Measurements from ENCODE around the gene BOC. TPM values are rescaled to one million over a fixed set of nuclear protein-coding genes. Genes with fewer than 3 reads are reported as not detected.

Gene BOC
- total and polyA plus RNA-seq, 2 of the 4 experiments (the other 2 are of a cell fraction) = 6.8 to 15.2 TPM

- Histone ChIP-seq H2BK20ac (ENCODE audit: low read depth, low read length) (no peak overlapping the region), H3K4me1 (ENCODE audit: control insufficient read depth, insufficient read depth, low read length) (peaks cover 18% of the 10 kb centered on the region), H3K27me3 (ENCODE audit: control insufficient read depth, insufficient read depth, low read length) (no peaks in the 10 kb centered on the region), H3K14ac (replicated peaks; ENCODE audit: low read depth, low read length) (no peak overlapping the region), H3K18ac (ENCODE audit: low read depth, low read length) (no peak overlapping the region), H4K20me1 (ENCODE audit: insufficient read depth, low read length) (no peaks in the 10 kb centered on the region), H4K8ac (ENCODE audit: low read depth in 2 of 2, low read length in 2 of 2) (no peak overlapping the region), H3K4me2 (ENCODE audit: low read depth, low read length) (no peak overlapping the region), H3K9ac (ENCODE audit: low read depth, low read length) (no peak overlapping the region), H3K23ac (ENCODE audit: low read depth, low read length) (no peak overlapping the region), H2BK5ac (ENCODE audit: low read depth, low read length, poor library complexity, severe bottlenecking) (no peak overlapping the region), H3K4me3 (ENCODE audit: insufficient read depth, low read depth, low read length) (no peak overlapping the region), H3K9me1 (ENCODE audit: insufficient read depth, low read length) (0 out of 2 replicates have a peak, but pooled peaks cover 7% of the 10 kb centered on the region), H2AK9ac (replicated peaks; ENCODE audit: low read depth, low read length, poor library complexity) (no peak overlapping the region), H2BK15ac (ENCODE audit: low read depth, low read length) (no peak overlapping the region), H4K91ac (ENCODE audit: insufficient read depth, low read depth, low read length) (no peak overlapping the region), H2AK5ac (ENCODE audit: low read depth, low read length) (no peak overlapping the region), H3K79me1 (ENCODE audit: low read depth in 1 of 2, low read length in 2 of 2) (0 out of 4 replicates have a peak, but pooled peaks cover 0 to 2% of the 10 kb centered on the region in 2 experiments), H3K56ac (ENCODE audit: extremely low read depth, insufficient read depth, low read length) (no peak overlapping the region), H2AFZ (replicated peaks; ENCODE audit: low read length, poor library complexity) (no peak overlapping the region), H2BK120ac (ENCODE audit: low read depth, low read length) (no peak overlapping the region), H3K27ac (ENCODE audit: insufficient read depth, low read length) (no peak overlapping the region), H3K36me3 (ENCODE audit: control insufficient read depth, insufficient read depth, low read length) (peaks cover 30% of the 10 kb centered on the region), H4K5ac (ENCODE audit: low read depth, low read length) (no peak overlapping the region), H3K9me3 (ENCODE audit: control insufficient read depth, insufficient read depth, low read length) (no peaks in the 10 kb centered on the region), H3K4ac (ENCODE audit: low read depth, low read length) (no peak overlapping the region)
- intact Hi-C loops (cut with micrococcal nuclease) = no loop called here
- POLR2A ChIA-PET (ENCODE audit: unreplicated experiment) = no interaction called here
- no TSS peak for BruUV-seq (replicated peaks)
- WGBS, 2 experiments (ENCODE audit: extremely low coverage in 2 of 2, insufficient read length in 1 of 2) = 100% methylated on average over 2 of the region's 6 CpGs; no CpG with 5 or more reads in 1 of the 2 experiments
- TF ChIP-seq SMC3 (IDR thresholded peaks at IDR 0.05; ENCODE audit: low read depth, low read length) (no peak), CHD1 (IDR thresholded peaks at IDR 0.05; ENCODE audit: low read depth, low read length) (no peak), RAD21 (IDR thresholded peaks at IDR 0.05; ENCODE audit: low read length) (no peak), RFX5 (IDR thresholded peaks at IDR 0.05; ENCODE audit: low read depth, low read length) (no peak), CTCF (conservative IDR thresholded peaks at IDR 0.05; ENCODE audit: low read depth, low read length) (no peak), CEBPB (IDR thresholded peaks at IDR 0.05; ENCODE audit: low read depth, low read length) (no peak), RCOR1 (IDR thresholded peaks at IDR 0.05; ENCODE audit: insufficient replicate concordance, low read length) (no peak), FOS (IDR thresholded peaks at IDR 0.05; ENCODE audit: low read depth, low read length) (no peak), MAZ (IDR thresholded peaks at IDR 0.05; ENCODE audit: borderline replicate concordance, low read depth, low read length) (no peak)
- TF ChIP-seq, protein P1, sequence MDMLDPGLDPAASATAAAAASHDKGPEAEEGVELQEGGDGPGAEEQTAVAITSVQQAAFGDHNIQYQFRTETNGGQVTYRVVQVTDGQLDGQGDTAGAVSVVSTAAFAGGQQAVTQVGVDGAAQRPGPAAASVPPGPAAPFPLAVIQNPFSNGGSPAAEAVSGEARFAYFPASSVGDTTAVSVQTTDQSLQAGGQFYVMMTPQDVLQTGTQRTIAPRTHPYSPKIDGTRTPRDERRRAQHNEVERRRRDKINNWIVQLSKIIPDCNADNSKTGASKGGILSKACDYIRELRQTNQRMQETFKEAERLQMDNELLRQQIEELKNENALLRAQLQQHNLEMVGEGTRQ (IDR thresholded peaks at IDR 0.05; ENCODE audit: low read depth, low read length) = no peak
- ATAC-seq (ENCODE audit: low read depth) (no peak), DNase-seq (no peak)
- in situ Hi-C loops (cut with MboI; ENCODE audit: low sequenced_read_pairs) = no loop called here
- CTCF ChIA-PET = interaction anchor here (0.5 kb wide), 1 partner anchor 17 kb away, joined by 3 read pairs; no protein-coding TSS in a partner anchor
- dilution Hi-C loops (cut with HindIII; ENCODE audit: low sequenced_read_pairs, unreplicated experiment) = no loop called here
These were observed 8.4 kb downstream of the BOC start for GRCh38 chr3:113219605-113220300.
